BLaER1 (cell line): ENCODE data around the gene ANKS1A.

Source experiments
- H3K27ac ChIP-seq: shearing (Covaris generic); formaldehyde crosslinking; 2 replicates; pipeline ENCODE4 v1.8.1; 2022
- H3K27me3 ChIP-seq: shearing (Covaris generic); formaldehyde crosslinking; 2 replicates; pipeline ENCODE4 v1.8.1; 2022
- H3K36me3 ChIP-seq: shearing (Covaris generic); formaldehyde crosslinking; 2 replicates; pipeline ENCODE4 v1.8.1; 2022
- H3K4me1 ChIP-seq: shearing (Covaris generic); formaldehyde crosslinking; 2 replicates; pipeline ENCODE4 v1.8.1; 2022
- H3K4me2 ChIP-seq: shearing (Covaris generic); formaldehyde crosslinking; 2 replicates; pipeline ENCODE4 v1.8.1; 2022
- H3K4me3 ChIP-seq: shearing (Covaris generic); formaldehyde crosslinking; 2 replicates; pipeline ENCODE4 v1.8.1; 2022
- H3K9ac ChIP-seq: shearing (Covaris generic); formaldehyde crosslinking; 2 replicates; pipeline ENCODE4 v1.8.1; 2022
- H3K9me3 ChIP-seq: shearing (Covaris generic); formaldehyde crosslinking; 2 replicates; pipeline ENCODE4 v1.8.1; 2022
- H4K20me1 ChIP-seq: shearing (Covaris generic); formaldehyde crosslinking; 2 replicates; pipeline ENCODE4 v1.8.1; 2022
- Cebpa-rat ChIP-seq: shearing (Covaris generic); IDR thresholded peaks from 2 replicates; pipeline ENCODE4 v1.8.1; 2022

Gene ANKS1A

GRCh38 chr6:34950849-34951248, 61.8 kb downstream of the ANKS1A start:
- Histone ChIP-seq H3K27ac (no peak overlapping the region), H3K9me3 (no peaks in the 10 kb centered on the region), H3K4me1 (peaks cover 29% of the 10 kb centered on the region), H3K36me3 (no peaks in the 10 kb centered on the region), H3K4me3 (no peak overlapping the region), H4K20me1 (peaks cover 17% of the 10 kb centered on the region), H3K9ac (no peak overlapping the region), H3K4me2 (no peak overlapping the region), H3K27me3 (no peaks in the 10 kb centered on the region)
- TF ChIP-seq Cebpa-rat: no peak

GRCh38 chr6:34951731-34952130, 62.7 kb downstream of the ANKS1A start:
- no peak overlapping the region for H3K4me3 ChIP-seq

DNA sequence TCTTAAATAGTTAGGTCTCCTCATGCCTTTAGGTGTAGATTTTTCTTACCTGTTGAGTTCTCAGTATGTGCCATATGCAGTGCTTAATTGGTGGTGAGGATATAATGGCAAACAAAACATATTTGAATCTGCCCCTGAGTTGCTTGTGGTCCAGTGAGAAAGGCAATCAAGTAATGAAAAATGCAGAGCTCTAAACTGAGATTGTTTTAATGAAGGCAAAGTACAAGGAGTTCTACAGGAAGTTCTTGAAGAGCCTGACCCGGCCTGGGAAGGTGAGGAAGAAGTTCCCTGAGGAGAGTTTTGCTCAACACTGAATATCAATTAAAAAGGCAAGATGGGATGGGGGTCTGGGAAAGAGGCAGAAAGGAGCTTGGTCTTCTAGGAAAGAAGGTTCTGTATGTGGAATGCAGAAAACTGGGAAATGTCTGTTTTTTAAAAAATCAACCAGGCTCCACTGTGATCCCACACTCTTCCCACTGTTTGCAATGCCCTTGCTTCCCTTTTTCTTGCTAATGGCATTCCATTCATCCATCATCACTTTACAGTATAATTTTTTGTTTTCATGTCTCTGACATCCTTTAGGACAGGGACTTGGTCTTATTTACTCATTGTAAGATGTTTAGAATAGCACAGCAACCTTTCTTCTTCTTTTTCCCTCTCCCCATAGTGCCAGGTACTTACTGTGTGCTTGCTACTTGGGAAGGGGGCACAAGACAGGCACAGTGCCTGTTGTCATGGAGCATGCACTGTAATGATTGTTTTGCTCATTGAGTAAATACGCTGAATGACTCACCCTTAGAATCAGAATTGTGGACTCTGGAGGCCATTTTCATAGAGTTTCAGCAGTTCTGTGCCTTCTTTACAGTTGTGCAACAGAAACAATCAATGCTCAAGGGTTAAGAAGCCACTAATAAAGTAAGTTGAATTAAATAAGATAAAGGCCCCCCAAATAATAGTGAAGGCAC, 64.3 kb downstream of the ANKS1A start:
- H3K4me3 ChIP-seq: no peak overlapping the region
- no peak overlapping the region for H3K27ac ChIP-seq

More at GRCh38 chr6:34951731-34952130, 62.7 kb downstream of the ANKS1A start:
- Histone ChIP-seq H3K36me3 (no peaks in the 10 kb centered on the region), H3K27me3 (no peaks in the 10 kb centered on the region), H3K4me2 (no peak overlapping the region), H3K9ac (no peak overlapping the region), H4K20me1 (peaks cover 17% of the 10 kb centered on the region), H3K4me1 (peaks cover 38% of the 10 kb centered on the region), H3K9me3 (no peaks in the 10 kb centered on the region), H3K27ac (no peak overlapping the region)
- no peak for TF ChIP-seq Cebpa-rat

DNA sequence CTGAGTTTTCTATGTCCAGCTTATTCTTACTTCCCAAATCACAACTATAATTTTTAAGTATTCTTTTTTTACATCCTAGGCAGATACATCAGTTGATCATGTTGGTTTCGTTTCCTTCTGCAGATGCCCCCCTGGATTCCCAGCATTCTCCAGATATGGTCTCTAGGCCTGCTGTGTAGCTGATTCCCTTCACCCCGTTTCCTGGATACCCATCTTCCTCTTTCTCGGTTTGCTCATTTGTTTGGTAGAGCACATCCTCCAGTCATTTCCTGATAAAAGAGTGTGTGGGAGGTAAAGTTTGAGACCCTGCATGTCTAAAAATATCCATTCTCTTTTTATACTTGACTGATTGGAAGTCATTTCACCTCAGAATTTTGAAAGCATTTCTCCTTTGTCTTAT, 66.4 kb downstream of the ANKS1A start:
- Histone ChIP-seq H3K9ac (no peak overlapping the region), H3K4me1 (peaks cover 45% of the 10 kb centered on the region), H3K27ac (peak overlapping the region; percentile 36), H4K20me1 (peaks cover 5% of the 10 kb centered on the region; the same call in 1 of the 2 replicates), H3K4me2 (peak overlapping the region; percentile 56), H3K9me3 (no peaks in the 10 kb centered on the region), H3K4me3 (no peak overlapping the region), H3K27me3 (no peaks in the 10 kb centered on the region), H3K36me3 (0 out of 2 replicates have a peak, but pooled peaks cover 4% of the 10 kb centered on the region)
- TF ChIP-seq Cebpa-rat: no peak

More for the DNA sequence above, 64.3 kb downstream of the ANKS1A start:
- H3K4me2 ChIP-seq: no peak overlapping the region
- H3K4me1 ChIP-seq: peaks cover 53% of the 10 kb centered on the region
- no peaks in the 10 kb centered on the region for H3K27me3 ChIP-seq
- no peaks in the 10 kb centered on the region for H3K9me3 ChIP-seq
- H4K20me1 ChIP-seq: peaks cover 17% of the 10 kb centered on the region
- no peak overlapping the region for H3K9ac ChIP-seq
- no peaks in the 10 kb centered on the region for H3K36me3 ChIP-seq
- TF ChIP-seq Cebpa-rat: no peak

GRCh38 chr6:34957231-34957783, 68.3 kb downstream of the ANKS1A start:
- H3K9me3 ChIP-seq: no peaks in the 10 kb centered on the region
- H3K4me3 ChIP-seq: no peak overlapping the region
- H3K9ac ChIP-seq: peak overlapping the region; percentile 18; the same call in 1 of the 2 replicates
- peaks cover 62% of the 10 kb centered on the region for H3K4me1 ChIP-seq
- H3K36me3 ChIP-seq: 0 out of 2 replicates have a peak, but pooled peaks cover 7% of the 10 kb centered on the region
- H3K27me3 ChIP-seq: no peaks in the 10 kb centered on the region
- peaks cover 5% of the 10 kb centered on the region; the same call in 1 of the 2 replicates for H4K20me1 ChIP-seq
- no peak for TF ChIP-seq Cebpa-rat
- peak overlapping the region; percentile 39 for H3K4me2 ChIP-seq
- 0 out of 2 replicates have a peak overlapping the region, but pooled peaks have one; percentile 36 for H3K27ac ChIP-seq

DNA sequence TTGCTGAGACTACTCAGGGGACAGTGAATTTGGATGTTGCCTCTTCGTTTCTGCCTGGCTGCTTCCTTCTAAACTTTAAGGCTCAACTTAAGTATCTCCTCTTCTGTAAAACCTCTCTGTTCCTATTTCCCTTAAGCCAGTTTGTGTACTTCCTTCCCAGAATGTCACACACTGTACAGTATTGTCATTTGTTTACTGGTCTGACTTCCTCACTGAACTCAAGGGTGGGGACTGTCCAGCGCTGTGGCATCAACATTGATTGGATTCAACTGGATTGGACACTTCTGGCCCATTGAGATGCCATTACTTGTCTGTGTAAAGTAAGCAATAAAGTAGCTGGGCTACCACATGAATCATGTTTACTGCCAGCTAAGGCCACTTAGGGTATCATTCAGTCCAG, 69.7 kb downstream of the ANKS1A start:
- peaks cover 6% of the 10 kb centered on the region; the same call in 1 of the 2 replicates for H4K20me1 ChIP-seq
- peaks cover 62% of the 10 kb centered on the region for H3K4me1 ChIP-seq
- no peak for TF ChIP-seq Cebpa-rat
- 0 out of 2 replicates have a peak, but pooled peaks cover 7% of the 10 kb centered on the region for H3K36me3 ChIP-seq
- H3K9ac ChIP-seq: no peak overlapping the region
- no peaks in the 10 kb centered on the region for H3K27me3 ChIP-seq
- no peak overlapping the region for H3K27ac ChIP-seq
- no peaks in the 10 kb centered on the region for H3K9me3 ChIP-seq
- no peak overlapping the region for H3K4me3 ChIP-seq
- H3K4me2 ChIP-seq: no peak overlapping the region

GRCh38 chr6:34959224-34959623, 70.2 kb downstream of the ANKS1A start:
- Histone ChIP-seq H3K27ac (no peak overlapping the region), H3K4me1 (peaks cover 62% of the 10 kb centered on the region), H3K4me2 (no peak overlapping the region), H4K20me1 (peaks cover 11% of the 10 kb centered on the region; the same call in 1 of the 2 replicates), H3K9ac (no peak overlapping the region), H3K36me3 (0 out of 2 replicates have a peak, but pooled peaks cover 7% of the 10 kb centered on the region), H3K27me3 (no peaks in the 10 kb centered on the region), H3K4me3 (no peak overlapping the region), H3K9me3 (no peaks in the 10 kb centered on the region)
- TF ChIP-seq Cebpa-rat: no peak

DNA sequence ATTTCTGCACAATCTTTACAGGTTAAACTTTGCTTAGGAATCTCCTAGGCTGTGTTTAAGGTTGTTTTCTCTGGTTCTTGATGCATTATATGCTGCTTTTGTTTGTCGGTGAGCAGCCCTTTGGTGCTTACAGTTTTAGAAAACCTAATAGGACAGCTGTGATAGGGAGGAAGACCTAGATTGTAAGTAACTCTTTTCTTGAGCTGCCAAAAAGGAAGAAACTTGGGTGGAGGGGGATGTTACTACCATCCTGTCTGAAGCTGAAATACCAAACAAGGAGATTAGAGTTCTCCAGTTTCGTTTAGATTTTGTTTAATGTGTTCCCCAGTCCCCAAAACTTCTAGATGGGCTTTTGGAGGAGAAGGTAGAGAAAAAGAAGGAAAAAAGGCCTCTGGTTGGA, 72.0 kb downstream of the ANKS1A start:
- H3K27ac ChIP-seq: no peak overlapping the region
- TF ChIP-seq Cebpa-rat: no peak
- H4K20me1 ChIP-seq: peaks cover 16% of the 10 kb centered on the region; the same call in 1 of the 2 replicates
- peaks cover 43% of the 10 kb centered on the region for H3K4me1 ChIP-seq
- H3K4me3 ChIP-seq: no peak overlapping the region
- no peak overlapping the region; the same call in 1 of the 2 replicates for H3K9ac ChIP-seq
- no peaks in the 10 kb centered on the region for H3K27me3 ChIP-seq
- H3K36me3 ChIP-seq: 0 out of 2 replicates have a peak, but pooled peaks cover 7% of the 10 kb centered on the region
- H3K4me2 ChIP-seq: peak overlapping the region; percentile 39
- H3K9me3 ChIP-seq: no peaks in the 10 kb centered on the region

GRCh38 chr6:34961574-34961973, 72.5 kb downstream of the ANKS1A start:
- Histone ChIP-seq H3K9ac (no peak overlapping the region; the same call in 1 of the 2 replicates), H3K4me2 (peak overlapping the region; percentile 39), H3K36me3 (0 out of 2 replicates have a peak, but pooled peaks cover 7% of the 10 kb centered on the region), H3K27ac (no peak overlapping the region), H3K4me3 (no peak overlapping the region), H3K4me1 (peaks cover 38% of the 10 kb centered on the region), H4K20me1 (peaks cover 16% of the 10 kb centered on the region; the same call in 1 of the 2 replicates), H3K9me3 (no peaks in the 10 kb centered on the region), H3K27me3 (no peaks in the 10 kb centered on the region)
- no peak for TF ChIP-seq Cebpa-rat
